K562 (cell line): ENCODE measurements around the gene JPT1. TPM values are rescaled to one million over a fixed set of nuclear protein-coding genes. Genes with fewer than 3 reads are reported as not detected.
A peak's percentile ranks its signal among the peaks of the same experiment; 100 is the strongest.

Experiments used
- SMC3 ChIP-seq: conservative IDR thresholded peaks from 2 replicates; pipeline ENCODE4 v1.6.1; 2011; ENCODE audit warnings: low read depth, low read length, improper control_type of control experiment; ENCODE audit not compliant: insufficient read depth
- polyA plus RNA-seq, 8 experiments: library from polyadenylated mRNA; depleted of rRNA in 4 of 8; stranded (reverse) in 5 of 8; unstranded in 3 of 8; fragments of >200 nt; fragmentation: Nextera tagmentation in 2 of 8; fragmentation: Illumina TruSeq in 1 of 8; extraction: Ambion mirVana in 2 of 8; extraction: Trizol in 1 of 8; gene quantifications; 2 replicates each; pipeline versions ENCODE4 v1.2.1 to v1.2.3, GENCODE V29; 2011 to 2014; ENCODE audit warnings: inconsistent platforms in 1 of 8, missing spikeins in 1 of 8
- total RNA-seq, 7 experiments: library from RNA; depleted of rRNA in 6 of 7; stranded (reverse); fragments of >200 nt in 6 of 7; fragmentation: Illumina TruSeq in 2 of 7; extraction: Trizol in 2 of 7; gene quantifications; 2 replicates each; pipeline versions ENCODE4 v1.2.1 to v1.2.3, GENCODE V29; 2011 to 2021; ENCODE audit warnings: low replicate concordance in 1 of 7
- TF ChIP-seq, protein P1 (sequence below): fragments of 450-650 bp; IDR thresholded peaks from 2 replicates; pipeline ENCODE4 v1.6.1; 2016; ENCODE audit warnings: low read depth
- TF ChIP-seq, protein P2 (sequence below): sonication (generic); formaldehyde crosslinking; IDR thresholded peaks from 2 replicates; pipeline ENCODE4 v1.8.0; 2022; ENCODE audit warnings: mild to moderate bottlenecking, missing genetic modification reagents
- TF ChIP-seq, protein P3 (sequence below): IDR thresholded peaks from 2 replicates; pipeline ENCODE4 v1.6.1; 2011; ENCODE audit not compliant: insufficient read length; ENCODE audit errors: extremely low read depth
- TF ChIP-seq, protein P4 (sequence below): sonication (generic); formaldehyde crosslinking; IDR thresholded peaks from 2 replicates; pipeline ENCODE4 v1.8.0; 2023; ENCODE audit warnings: missing genetic modification reagents, mild to moderate bottlenecking, borderline replicate concordance

JPT1 gene
- total and polyA plus RNA-seq, 9 of the 15 experiments (the other 6 are each of a cell fraction or from before 2014, with no cell fraction given): 56.7 to 292 (median 144) TPM

DNA sequence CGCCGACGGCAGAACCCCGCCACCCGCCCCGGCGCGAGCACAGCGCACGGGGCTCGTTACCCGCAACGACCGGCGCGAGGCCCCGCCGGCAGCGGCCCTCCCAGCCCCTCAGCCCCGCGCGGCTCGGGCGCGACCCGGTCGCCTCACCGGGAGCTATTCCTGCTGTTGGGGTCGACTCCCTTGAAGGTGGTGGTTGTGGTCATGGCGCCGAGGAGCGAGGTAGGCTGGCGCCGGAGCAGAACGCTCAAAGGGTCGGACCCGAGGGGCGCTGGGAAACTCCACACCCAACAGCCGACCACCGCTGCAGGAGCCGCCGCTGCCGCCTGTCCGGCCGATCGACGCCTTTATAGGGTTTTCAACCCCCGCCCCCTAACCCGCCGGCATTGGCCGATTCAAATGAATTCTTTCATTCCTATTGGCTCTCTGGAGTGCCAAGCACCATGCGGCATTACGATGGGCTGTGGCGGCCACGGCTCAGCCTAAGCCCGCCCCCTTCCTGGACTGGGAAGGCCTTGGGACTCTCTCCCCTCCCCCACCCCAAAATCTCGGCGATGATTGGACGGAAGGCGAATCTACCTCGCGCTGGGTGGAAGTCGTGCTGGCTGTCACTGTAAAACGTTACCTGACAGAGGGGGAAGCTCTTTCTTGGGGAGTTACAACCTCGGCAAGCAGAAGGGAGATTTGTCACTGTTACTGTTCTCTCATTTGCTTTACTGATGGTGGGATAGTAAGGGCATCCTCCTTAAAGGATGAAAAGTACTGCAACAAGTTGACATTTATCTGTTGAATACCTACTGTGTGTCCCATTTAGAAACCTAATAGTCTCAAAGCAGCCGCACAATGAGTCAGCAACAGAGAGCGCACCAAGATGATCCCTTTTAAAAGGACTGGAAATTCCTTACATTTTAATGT is at the start of gene JPT1 (continued):
- TF ChIP-seq, protein P1, sequence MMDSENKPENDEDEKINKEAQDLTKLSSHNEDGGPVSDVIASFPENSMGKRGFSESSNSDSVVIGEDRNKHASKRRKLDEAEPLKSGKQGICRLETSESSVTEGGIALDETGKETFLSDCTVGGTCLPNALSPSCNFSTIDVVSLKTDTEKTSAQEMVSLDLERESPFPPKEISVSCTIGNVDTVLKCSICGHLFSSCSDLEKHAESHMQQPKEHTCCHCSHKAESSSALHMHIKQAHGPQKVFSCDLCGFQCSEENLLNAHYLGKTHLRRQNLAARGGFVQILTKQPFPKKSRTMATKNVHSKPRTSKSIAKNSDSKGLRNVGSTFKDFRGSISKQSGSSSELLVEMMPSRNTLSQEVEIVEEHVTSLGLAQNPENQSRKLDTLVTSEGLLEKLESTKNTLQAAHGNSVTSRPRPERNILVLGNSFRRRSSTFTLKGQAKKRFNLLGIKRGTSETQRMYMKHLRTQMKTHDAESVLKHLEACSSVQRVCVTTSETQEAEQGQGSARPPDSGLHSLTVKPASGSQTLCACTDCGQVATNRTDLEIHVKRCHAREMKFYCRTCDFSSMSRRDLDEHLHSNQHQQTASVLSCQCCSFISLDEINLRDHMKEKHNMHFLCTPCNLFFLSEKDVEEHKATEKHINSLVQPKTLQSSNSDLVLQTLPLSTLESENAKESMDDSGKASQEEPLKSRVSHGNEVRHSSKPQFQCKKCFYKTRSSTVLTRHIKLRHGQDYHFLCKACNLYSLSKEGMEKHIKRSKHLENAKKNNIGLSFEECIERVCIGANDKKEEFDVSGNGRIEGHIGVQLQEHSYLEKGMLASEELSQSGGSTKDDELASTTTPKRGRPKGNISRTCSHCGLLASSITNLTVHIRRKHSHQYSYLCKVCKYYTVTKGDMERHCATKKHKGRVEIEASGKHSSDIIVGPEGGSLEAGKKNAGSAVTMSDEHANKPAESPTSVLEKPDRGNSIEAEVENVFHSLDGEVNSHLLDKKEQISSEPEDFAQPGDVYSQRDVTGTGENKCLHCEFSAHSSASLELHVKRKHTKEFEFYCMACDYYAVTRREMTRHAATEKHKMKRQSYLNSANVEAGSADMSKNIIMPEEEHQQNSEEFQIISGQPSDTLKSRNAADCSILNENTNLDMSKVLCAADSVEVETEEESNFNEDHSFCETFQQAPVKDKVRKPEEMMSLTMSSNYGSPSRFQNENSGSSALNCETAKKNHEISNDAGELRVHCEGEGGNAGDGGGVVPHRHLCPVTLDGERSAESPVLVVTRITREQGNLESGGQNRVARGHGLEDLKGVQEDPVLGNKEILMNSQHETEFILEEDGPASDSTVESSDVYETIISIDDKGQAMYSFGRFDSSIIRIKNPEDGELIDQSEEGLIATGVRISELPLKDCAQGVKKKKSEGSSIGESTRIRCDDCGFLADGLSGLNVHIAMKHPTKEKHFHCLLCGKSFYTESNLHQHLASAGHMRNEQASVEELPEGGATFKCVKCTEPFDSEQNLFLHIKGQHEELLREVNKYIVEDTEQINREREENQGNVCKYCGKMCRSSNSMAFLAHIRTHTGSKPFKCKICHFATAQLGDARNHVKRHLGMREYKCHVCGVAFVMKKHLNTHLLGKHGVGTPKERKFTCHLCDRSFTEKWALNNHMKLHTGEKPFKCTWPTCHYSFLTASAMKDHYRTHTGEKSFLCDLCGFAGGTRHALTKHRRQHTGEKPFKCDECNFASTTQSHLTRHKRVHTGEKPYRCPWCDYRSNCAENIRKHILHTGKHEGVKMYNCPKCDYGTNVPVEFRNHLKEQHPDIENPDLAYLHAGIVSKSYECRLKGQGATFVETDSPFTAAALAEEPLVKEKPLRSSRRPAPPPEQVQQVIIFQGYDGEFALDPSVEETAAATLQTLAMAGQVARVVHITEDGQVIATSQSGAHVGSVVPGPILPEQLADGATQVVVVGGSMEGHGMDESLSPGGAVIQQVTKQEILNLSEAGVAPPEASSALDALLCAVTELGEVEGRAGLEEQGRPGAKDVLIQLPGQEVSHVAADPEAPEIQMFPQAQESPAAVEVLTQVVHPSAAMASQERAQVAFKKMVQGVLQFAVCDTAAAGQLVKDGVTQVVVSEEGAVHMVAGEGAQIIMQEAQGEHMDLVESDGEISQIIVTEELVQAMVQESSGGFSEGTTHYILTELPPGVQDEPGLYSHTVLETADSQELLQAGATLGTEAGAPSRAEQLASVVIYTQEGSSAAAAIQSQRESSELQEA: no peak
- TF ChIP-seq, protein P2, sequence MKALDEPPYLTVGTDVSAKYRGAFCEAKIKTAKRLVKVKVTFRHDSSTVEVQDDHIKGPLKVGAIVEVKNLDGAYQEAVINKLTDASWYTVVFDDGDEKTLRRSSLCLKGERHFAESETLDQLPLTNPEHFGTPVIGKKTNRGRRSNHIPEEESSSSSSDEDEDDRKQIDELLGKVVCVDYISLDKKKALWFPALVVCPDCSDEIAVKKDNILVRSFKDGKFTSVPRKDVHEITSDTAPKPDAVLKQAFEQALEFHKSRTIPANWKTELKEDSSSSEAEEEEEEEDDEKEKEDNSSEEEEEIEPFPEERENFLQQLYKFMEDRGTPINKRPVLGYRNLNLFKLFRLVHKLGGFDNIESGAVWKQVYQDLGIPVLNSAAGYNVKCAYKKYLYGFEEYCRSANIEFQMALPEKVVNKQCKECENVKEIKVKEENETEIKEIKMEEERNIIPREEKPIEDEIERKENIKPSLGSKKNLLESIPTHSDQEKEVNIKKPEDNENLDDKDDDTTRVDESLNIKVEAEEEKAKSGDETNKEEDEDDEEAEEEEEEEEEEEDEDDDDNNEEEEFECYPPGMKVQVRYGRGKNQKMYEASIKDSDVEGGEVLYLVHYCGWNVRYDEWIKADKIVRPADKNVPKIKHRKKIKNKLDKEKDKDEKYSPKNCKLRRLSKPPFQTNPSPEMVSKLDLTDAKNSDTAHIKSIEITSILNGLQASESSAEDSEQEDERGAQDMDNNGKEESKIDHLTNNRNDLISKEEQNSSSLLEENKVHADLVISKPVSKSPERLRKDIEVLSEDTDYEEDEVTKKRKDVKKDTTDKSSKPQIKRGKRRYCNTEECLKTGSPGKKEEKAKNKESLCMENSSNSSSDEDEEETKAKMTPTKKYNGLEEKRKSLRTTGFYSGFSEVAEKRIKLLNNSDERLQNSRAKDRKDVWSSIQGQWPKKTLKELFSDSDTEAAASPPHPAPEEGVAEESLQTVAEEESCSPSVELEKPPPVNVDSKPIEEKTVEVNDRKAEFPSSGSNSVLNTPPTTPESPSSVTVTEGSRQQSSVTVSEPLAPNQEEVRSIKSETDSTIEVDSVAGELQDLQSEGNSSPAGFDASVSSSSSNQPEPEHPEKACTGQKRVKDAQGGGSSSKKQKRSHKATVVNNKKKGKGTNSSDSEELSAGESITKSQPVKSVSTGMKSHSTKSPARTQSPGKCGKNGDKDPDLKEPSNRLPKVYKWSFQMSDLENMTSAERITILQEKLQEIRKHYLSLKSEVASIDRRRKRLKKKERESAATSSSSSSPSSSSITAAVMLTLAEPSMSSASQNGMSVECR (CRISPR knock-in tag): peak; percentile 74
- TF ChIP-seq SMC3: no peak
- TF ChIP-seq, protein P3, sequence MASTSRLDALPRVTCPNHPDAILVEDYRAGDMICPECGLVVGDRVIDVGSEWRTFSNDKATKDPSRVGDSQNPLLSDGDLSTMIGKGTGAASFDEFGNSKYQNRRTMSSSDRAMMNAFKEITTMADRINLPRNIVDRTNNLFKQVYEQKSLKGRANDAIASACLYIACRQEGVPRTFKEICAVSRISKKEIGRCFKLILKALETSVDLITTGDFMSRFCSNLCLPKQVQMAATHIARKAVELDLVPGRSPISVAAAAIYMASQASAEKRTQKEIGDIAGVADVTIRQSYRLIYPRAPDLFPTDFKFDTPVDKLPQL: peak; percentile 85
- TF ChIP-seq, protein P4, sequence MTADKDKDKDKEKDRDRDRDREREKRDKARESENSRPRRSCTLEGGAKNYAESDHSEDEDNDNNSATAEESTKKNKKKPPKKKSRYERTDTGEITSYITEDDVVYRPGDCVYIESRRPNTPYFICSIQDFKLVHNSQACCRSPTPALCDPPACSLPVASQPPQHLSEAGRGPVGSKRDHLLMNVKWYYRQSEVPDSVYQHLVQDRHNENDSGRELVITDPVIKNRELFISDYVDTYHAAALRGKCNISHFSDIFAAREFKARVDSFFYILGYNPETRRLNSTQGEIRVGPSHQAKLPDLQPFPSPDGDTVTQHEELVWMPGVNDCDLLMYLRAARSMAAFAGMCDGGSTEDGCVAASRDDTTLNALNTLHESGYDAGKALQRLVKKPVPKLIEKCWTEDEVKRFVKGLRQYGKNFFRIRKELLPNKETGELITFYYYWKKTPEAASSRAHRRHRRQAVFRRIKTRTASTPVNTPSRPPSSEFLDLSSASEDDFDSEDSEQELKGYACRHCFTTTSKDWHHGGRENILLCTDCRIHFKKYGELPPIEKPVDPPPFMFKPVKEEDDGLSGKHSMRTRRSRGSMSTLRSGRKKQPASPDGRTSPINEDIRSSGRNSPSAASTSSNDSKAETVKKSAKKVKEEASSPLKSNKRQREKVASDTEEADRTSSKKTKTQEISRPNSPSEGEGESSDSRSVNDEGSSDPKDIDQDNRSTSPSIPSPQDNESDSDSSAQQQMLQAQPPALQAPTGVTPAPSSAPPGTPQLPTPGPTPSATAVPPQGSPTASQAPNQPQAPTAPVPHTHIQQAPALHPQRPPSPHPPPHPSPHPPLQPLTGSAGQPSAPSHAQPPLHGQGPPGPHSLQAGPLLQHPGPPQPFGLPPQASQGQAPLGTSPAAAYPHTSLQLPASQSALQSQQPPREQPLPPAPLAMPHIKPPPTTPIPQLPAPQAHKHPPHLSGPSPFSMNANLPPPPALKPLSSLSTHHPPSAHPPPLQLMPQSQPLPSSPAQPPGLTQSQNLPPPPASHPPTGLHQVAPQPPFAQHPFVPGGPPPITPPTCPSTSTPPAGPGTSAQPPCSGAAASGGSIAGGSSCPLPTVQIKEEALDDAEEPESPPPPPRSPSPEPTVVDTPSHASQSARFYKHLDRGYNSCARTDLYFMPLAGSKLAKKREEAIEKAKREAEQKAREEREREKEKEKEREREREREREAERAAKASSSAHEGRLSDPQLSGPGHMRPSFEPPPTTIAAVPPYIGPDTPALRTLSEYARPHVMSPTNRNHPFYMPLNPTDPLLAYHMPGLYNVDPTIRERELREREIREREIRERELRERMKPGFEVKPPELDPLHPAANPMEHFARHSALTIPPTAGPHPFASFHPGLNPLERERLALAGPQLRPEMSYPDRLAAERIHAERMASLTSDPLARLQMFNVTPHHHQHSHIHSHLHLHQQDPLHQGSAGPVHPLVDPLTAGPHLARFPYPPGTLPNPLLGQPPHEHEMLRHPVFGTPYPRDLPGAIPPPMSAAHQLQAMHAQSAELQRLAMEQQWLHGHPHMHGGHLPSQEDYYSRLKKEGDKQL (CRISPR knock-in tag): 0 out of 2 replicates have a peak, but pooled peaks have one; percentile 47
